SH-SY5Y (cell line): Measurements from ENCODE around the gene CCNB1IP1.

Source experiments
- GATA2 ChIP-seq: IDR thresholded peaks from 2 replicates; pipeline ENCODE4 v1.6.1; 2011; ENCODE audit warnings: mild to moderate bottlenecking, low read depth, low read length
- GATA3 ChIP-seq: IDR thresholded peaks from 2 replicates; pipeline ENCODE4 v1.6.1; 2011; ENCODE audit warnings: low read depth, mild to moderate bottlenecking, low read length, moderate library complexity

The CCNB1IP1 gene

GRCh38 chr14:20305265-20306078 is 27.6 kb downstream of the CCNB1IP1 start, which contains the start of gene TTC5:
Gene TTC5 (minus strand): TSS chr14:20305951. CDS start chr14:20305937, 14 bp downstream.
- no peak for TF ChIP-seq GATA3
- TF ChIP-seq GATA2 = no peak

DNA sequence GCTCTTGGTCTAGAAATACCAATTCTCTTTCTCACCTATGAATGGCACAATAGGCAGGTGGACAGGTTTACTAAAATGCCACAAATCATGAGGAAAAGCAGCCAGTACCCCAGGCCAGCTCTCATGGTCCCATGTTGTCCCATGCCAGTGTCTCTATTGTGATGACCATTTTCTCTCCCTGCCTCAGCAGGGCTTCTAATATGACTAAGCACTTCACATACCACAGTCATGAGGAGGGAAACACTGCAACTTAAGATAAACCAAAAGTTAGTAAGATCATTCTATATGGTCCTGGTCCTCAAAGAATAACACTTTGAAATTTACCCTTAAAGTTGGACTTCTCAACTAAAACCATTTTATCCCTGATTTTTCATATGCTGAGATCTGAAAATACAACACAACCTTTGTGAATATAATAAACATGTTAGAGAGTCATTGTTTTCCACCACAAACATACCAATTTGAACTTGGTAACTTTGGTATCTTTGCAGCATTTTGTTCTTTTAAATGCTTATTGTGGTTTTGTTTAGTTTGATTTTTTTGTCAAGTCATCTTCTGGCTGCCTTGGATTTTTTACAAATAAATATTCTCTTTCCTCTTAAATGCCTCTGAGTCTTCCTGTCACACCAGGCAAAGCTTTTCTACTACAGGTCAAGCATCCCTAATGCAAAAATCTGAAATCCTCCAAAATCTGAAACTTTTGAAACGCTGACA is 30.9 kb downstream of the CCNB1IP1 start:
- TF ChIP-seq GATA2 (no peak), GATA3 (no peak)

GRCh38 chr14:20295067-20295466 is 38.0 kb downstream of the CCNB1IP1 start:
- TF ChIP-seq GATA2 = no peak
- TF ChIP-seq GATA3 = no peak

- TF ChIP-seq GATA2 = no peak
- no peak for TF ChIP-seq GATA3
Observed at GRCh38 chr14:20294636-20295035, 38.4 kb downstream of the CCNB1IP1 start.

- TF ChIP-seq GATA3 (no peak), GATA2 (no peak)
Observed at GRCh38 chr14:20278414-20278813, 54.7 kb downstream of the CCNB1IP1 start.

DNA sequence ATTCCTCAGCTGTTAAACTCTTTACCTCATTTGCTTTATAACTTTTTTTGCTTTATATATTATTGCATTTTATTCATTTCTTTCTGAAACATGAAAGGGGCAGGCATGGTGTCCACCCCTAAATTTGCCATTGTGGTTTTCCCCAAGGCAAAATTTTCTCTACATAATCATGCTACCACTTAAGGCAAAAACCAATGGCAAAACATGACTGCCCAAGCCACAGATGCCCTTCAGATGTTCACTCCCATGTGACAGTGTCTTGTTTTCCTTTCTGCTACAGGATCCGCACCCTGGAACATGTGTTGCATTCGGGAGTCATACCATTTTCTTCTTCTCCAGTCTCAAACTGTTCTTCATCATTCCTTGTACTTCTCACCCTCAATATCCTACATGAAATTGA is 55.7 kb downstream of the CCNB1IP1 start:
- no peak for TF ChIP-seq GATA3
- no peak for TF ChIP-seq GATA2

DNA sequence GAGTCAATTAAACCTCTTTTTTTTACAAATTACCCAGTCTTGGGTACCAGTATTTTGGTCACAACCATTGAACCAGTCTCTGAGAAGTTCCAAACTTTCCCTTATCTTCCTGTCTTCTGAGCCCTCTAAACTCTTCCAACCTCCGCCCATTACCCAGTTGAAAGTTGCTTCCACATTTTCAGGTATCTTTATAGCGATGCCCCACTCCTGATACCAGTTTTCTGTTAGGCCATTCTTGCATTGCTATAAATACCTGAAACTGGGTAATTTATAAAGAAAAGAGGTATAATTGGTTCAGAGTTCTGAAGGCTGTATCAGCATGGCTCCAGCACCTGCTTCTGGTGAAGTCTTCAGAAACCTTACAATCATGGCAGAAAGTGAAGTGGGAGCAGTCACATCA is 59.0 kb downstream of the CCNB1IP1 start:
- no peak for TF ChIP-seq GATA3
- TF ChIP-seq GATA2 = no peak

DNA sequence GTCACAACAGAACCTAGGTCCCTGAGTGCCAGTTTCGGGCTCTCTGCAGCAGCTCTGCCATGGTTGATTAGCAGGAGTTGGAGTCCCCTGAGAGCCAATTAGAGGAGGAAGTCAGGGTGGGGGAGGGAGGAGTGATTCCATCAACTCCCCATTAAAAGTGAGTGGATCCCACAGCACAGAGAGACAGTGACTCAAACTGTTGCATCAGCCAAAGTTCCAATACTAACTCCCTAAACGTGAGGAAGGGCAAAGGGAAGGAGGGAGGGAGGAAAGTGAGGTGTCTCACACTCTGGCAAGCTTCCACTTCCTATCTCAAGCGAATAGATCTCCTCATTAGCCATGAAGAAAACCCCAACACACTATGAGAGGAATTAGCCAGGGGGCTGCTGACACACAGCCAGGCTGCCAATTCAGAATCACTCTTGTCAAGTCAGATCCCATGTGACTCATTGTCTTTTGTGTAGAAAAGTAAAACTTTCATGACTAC is 70.4 kb downstream of the CCNB1IP1 start:
- TF ChIP-seq GATA3 (no peak), GATA2 (no peak)
